ENCODE data around the gene LRRC70. TPM values are rescaled to one million over a fixed set of nuclear protein-coding genes. Genes with fewer than 3 reads are reported as not detected.
"Not testable (repeated sequence)": the region's sequence is repeated elsewhere in the genome, so short reads cannot be mapped to it uniquely, and the experiment has no call there.

LRRC70 gene
- total RNA-seq, 1 experiment from 2014 or later = 0.54 TPM

GRCh38 chr5:62560786-62561185 lies 17.8 kb upstream of the LRRC70 start:
- no peak for TF ChIP-seq CTCF (IDR thresholded peaks at IDR 0.05; ENCODE audit: unreplicated experiment)
- Mint-ChIP-seq H3K27me3 (ENCODE audit: insufficient read depth, unreplicated experiment) (no peaks in the 10 kb centered on the region), H3K36me3 (ENCODE audit: insufficient read depth, unreplicated experiment) (peaks cover 38% of the 10 kb centered on the region), H3K9me3 (ENCODE audit: unreplicated experiment) (peaks cover 4% of the 10 kb centered on the region), H3K27ac (ENCODE audit: low read depth, unreplicated experiment) (no peak overlapping the region), H3K4me1 (ENCODE audit: insufficient read depth, unreplicated experiment) (no peaks in the 10 kb centered on the region), H3K4me3 (ENCODE audit: unreplicated experiment) (no peak overlapping the region)
- ChIA-PET CTCF (interaction anchor here (0.5 kb wide), 1 partner anchor 178 kb away, joined by 3 read pairs; no protein-coding TSS in a partner anchor), POLR2A (interaction anchor here (0.5 to 0.7 kb wide), 2 partner anchors 52 to 1310 kb away, joined by 3 to 4 read pairs; no protein-coding TSS in a partner anchor)
- no peak for DNase-seq (ENCODE audit: unreplicated experiment)
- no TSS peak for BruUV-seq (replicated peaks)
- intact Hi-C loops (cut with micrococcal nuclease) = no loop called here

DNA sequence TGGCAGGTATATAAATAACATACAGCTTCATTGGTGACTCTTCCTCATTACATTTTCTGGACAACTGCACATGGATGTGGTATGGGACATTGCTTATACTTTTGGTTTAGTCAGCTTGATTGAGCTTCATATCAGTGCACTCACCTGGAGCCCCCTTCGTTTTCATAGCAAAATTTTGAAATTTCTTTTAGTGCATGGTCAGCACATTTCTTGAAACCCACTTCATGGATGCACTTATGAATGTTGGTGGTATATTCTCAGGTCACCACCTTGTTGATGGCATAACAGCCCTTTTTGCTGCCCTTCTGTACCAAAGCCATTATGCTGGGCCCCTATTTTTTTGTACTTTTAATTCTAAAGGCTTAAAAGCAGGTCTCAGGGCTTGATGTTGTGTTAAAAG lies 16.7 kb upstream of the LRRC70 start:
- Mint-ChIP-seq H3K36me3 (ENCODE audit: insufficient read depth, unreplicated experiment) (peaks cover 38% of the 10 kb centered on the region), H3K4me3 (ENCODE audit: unreplicated experiment) (no peak overlapping the region), H3K27me3 (ENCODE audit: insufficient read depth, unreplicated experiment) (no peaks in the 10 kb centered on the region), H3K9me3 (ENCODE audit: unreplicated experiment) (peaks cover 7% of the 10 kb centered on the region), H3K27ac (ENCODE audit: low read depth, unreplicated experiment) (no peak overlapping the region), H3K4me1 (ENCODE audit: insufficient read depth, unreplicated experiment) (no peaks in the 10 kb centered on the region)
- intact Hi-C loops (cut with micrococcal nuclease) = no loop called here
- BruUV-seq (replicated peaks) = no TSS peak
- no peak for DNase-seq (ENCODE audit: unreplicated experiment)
- TF ChIP-seq CTCF (IDR thresholded peaks at IDR 0.05; ENCODE audit: unreplicated experiment) = no peak
- CTCF ChIA-PET = interaction anchor here (1.4 kb wide), 1 partner anchor 217 kb away, joined by 3 read pairs; no protein-coding TSS in a partner anchor
- POLR2A ChIA-PET = no interaction called here

GRCh38 chr5:62562867-62563266 lies 15.8 kb upstream of the LRRC70 start:
- Mint-ChIP-seq H3K27ac (ENCODE audit: low read depth, unreplicated experiment) (no peak overlapping the region), H3K4me3 (ENCODE audit: unreplicated experiment) (no peak overlapping the region), H3K4me1 (ENCODE audit: insufficient read depth, unreplicated experiment) (no peaks in the 10 kb centered on the region), H3K36me3 (ENCODE audit: insufficient read depth, unreplicated experiment) (peaks cover 40% of the 10 kb centered on the region), H3K27me3 (ENCODE audit: insufficient read depth, unreplicated experiment) (no peaks in the 10 kb centered on the region), H3K9me3 (ENCODE audit: unreplicated experiment) (peaks cover 7% of the 10 kb centered on the region)
- ChIA-PET POLR2A (no interaction called here), CTCF (interaction anchor here (1.4 kb wide), 1 partner anchor 216 kb away, joined by 3 read pairs; no protein-coding TSS in a partner anchor)
- intact Hi-C loops (cut with micrococcal nuclease) = no loop called here
- TF ChIP-seq CTCF (IDR thresholded peaks at IDR 0.05; ENCODE audit: unreplicated experiment) = no peak
- DNase-seq (ENCODE audit: unreplicated experiment) = no peak
- no TSS peak for BruUV-seq (replicated peaks)

DNA sequence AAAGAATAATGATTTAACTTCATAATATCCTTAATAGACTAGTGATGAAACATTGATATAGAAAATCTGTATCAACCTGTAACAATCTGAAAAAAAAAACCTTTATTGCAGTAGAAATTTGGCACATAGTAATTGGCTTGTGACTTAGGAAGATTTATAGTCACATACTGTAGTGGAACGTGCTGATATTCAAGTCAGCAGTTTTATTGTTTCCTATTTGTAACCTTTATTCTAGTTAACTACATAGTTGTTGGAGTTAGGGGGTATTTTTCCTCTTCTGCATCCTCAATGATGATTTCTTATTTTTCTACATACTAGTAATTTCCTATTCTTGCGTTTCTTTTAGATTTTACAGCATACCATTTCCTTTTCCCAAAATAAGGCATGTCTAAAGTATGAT lies 14.5 kb upstream of the LRRC70 start:
- H3K4me3 Mint-ChIP-seq (ENCODE audit: unreplicated experiment) = no peak overlapping the region
- H3K9me3 Mint-ChIP-seq (ENCODE audit: unreplicated experiment) = peaks cover 7% of the 10 kb centered on the region
- no peaks in the 10 kb centered on the region for H3K27me3 Mint-ChIP-seq (ENCODE audit: insufficient read depth, unreplicated experiment)
- DNase-seq (ENCODE audit: unreplicated experiment) = no peak
- H3K36me3 Mint-ChIP-seq (ENCODE audit: insufficient read depth, unreplicated experiment) = peaks cover 33% of the 10 kb centered on the region
- no peak for TF ChIP-seq CTCF (IDR thresholded peaks at IDR 0.05; ENCODE audit: unreplicated experiment)
- no TSS peak for BruUV-seq (replicated peaks)
- POLR2A ChIA-PET = no interaction called here
- intact Hi-C loops (cut with micrococcal nuclease) = no loop called here
- no peak overlapping the region for H3K27ac Mint-ChIP-seq (ENCODE audit: low read depth, unreplicated experiment)
- H3K4me1 Mint-ChIP-seq (ENCODE audit: insufficient read depth, unreplicated experiment) = no peaks in the 10 kb centered on the region
- CTCF ChIA-PET = no interaction called here

DNA sequence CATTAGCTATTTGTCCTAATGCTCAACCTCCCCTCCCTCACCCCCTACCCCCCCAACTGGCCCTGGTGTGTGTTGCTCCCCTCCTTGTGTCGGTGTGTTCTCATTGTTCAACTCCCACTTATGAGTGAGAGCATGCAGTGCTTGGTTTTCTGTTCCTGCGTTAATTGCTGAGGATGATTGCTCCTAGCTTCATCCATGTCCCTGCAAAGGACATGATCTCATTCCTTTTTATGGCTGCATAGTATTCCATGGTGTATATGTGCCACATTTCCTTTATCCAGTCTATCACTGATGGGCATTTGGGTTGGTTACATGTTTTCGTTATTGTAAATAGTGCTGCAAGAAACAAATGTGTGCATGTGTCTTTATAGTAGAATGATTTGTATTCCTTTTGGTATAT lies 12.9 kb upstream of the LRRC70 start:
- H3K4me1 Mint-ChIP-seq (ENCODE audit: insufficient read depth, unreplicated experiment); DNase-seq (ENCODE audit: unreplicated experiment); H3K4me3 Mint-ChIP-seq (ENCODE audit: unreplicated experiment); H3K27me3 Mint-ChIP-seq (ENCODE audit: insufficient read depth, unreplicated experiment); intact Hi-C loops (cut with micrococcal nuclease); H3K9me3 Mint-ChIP-seq (ENCODE audit: unreplicated experiment); BruUV-seq (replicated peaks); H3K27ac Mint-ChIP-seq (ENCODE audit: low read depth, unreplicated experiment); POLR2A ChIA-PET: not testable (repeated sequence)
- H3K36me3 Mint-ChIP-seq (ENCODE audit: insufficient read depth, unreplicated experiment) = peaks cover 24% of the 10 kb centered on the region
- CTCF ChIA-PET = interaction anchor here (1.2 kb wide), 2 partner anchors 12 to 17 kb away, joined by 3 to 4 read pairs; no protein-coding TSS in a partner anchor

All from MCF 10A (cell line).